ENCODE results near the gene FOXD3.

The FOXD3 gene

GRCh38 chr1:63326106-63326472 is 3.7 kb downstream of the FOXD3 start:
- Histone ChIP-seq H3K4me1 (ENCODE audit: low read length) (no peaks in the 10 kb centered on the region), H3F3A (ENCODE audit: insufficient read depth, low read length) (no peaks in the 10 kb centered on the region), H3K79me2 (ENCODE audit: low read length) (no peaks in the 10 kb centered on the region), H3K27ac (ENCODE audit: low read length) (no peak overlapping the region), H3K9ac (ENCODE audit: low read length) (no peak overlapping the region), H3K4me2 (ENCODE audit: low read depth, low read length) (no peak overlapping the region), H4K20me1 (ENCODE audit: insufficient read depth, low read length) (no peaks in the 10 kb centered on the region), H3K4me3 (ENCODE audit: low read length) (no peak overlapping the region), H2AFZ (ENCODE audit: low read length) (no peak overlapping the region), H3K9me3 (replicated peaks; ENCODE audit: insufficient read depth, low read length) (no peaks in the 10 kb centered on the region), H3K36me3 (replicated peaks; ENCODE audit: insufficient read depth, low read length) (no peaks in the 10 kb centered on the region), H3K9me2 (replicated peaks; ENCODE audit: insufficient read depth, low read length) (no peaks in the 10 kb centered on the region), H3K27me3 (replicated peaks; ENCODE audit: insufficient read depth, low read length) (no peaks in the 10 kb centered on the region)
- TF ChIP-seq EZH2 (optimal IDR thresholded peaks at IDR 0.05; ENCODE audit: low read depth, low read length) = no peak
- no peak for TF ChIP-seq CTCF (IDR thresholded peaks at IDR 0.05; ENCODE audit: low read length)
- TF ChIP-seq EZH2phosphoT487 (IDR thresholded peaks at IDR 0.05; ENCODE audit: low read length) = no peak
- no peak for DNase-seq

- no peaks in the 10 kb centered on the region for H3K9me3 ChIP-seq (replicated peaks; ENCODE audit: insufficient read depth, low read length)
- H4K20me1 ChIP-seq (ENCODE audit: insufficient read depth, low read length) = no peaks in the 10 kb centered on the region
- no peaks in the 10 kb centered on the region for H3K4me1 ChIP-seq (ENCODE audit: low read length)
- peak overlapping the region; percentile 79; the same call in 1 of the 2 replicates for H3K4me2 ChIP-seq (ENCODE audit: low read depth, low read length)
- H3K36me3 ChIP-seq (replicated peaks; ENCODE audit: insufficient read depth, low read length) = no peaks in the 10 kb centered on the region
- H3K79me2 ChIP-seq (ENCODE audit: low read length) = no peaks in the 10 kb centered on the region
- no peak overlapping the region for H3K27ac ChIP-seq (ENCODE audit: low read length)
- H3K9me2 ChIP-seq (replicated peaks; ENCODE audit: insufficient read depth, low read length) = no peaks in the 10 kb centered on the region
- no peak for DNase-seq
- H2AFZ ChIP-seq (ENCODE audit: low read length) = peak overlapping the region; percentile 69; the same call in 1 of the 2 replicates
- TF ChIP-seq EZH2phosphoT487 (IDR thresholded peaks at IDR 0.05; ENCODE audit: low read length) (no peak), CTCF (IDR thresholded peaks at IDR 0.05; ENCODE audit: low read length) (no peak), EZH2 (optimal IDR thresholded peaks at IDR 0.05; ENCODE audit: low read depth, low read length) (no peak)
- no peak overlapping the region for H3K9ac ChIP-seq (ENCODE audit: low read length)
- no peaks in the 10 kb centered on the region for H3K27me3 ChIP-seq (replicated peaks; ENCODE audit: insufficient read depth, low read length)
- H3K4me3 ChIP-seq (ENCODE audit: low read length) = peak overlapping the region; percentile 24; the same call in 1 of the 2 replicates
- no peaks in the 10 kb centered on the region for H3F3A ChIP-seq (ENCODE audit: insufficient read depth, low read length)
These were observed 4.4 kb downstream of the FOXD3 start for GRCh38 chr1:63326473-63327380.

DNA sequence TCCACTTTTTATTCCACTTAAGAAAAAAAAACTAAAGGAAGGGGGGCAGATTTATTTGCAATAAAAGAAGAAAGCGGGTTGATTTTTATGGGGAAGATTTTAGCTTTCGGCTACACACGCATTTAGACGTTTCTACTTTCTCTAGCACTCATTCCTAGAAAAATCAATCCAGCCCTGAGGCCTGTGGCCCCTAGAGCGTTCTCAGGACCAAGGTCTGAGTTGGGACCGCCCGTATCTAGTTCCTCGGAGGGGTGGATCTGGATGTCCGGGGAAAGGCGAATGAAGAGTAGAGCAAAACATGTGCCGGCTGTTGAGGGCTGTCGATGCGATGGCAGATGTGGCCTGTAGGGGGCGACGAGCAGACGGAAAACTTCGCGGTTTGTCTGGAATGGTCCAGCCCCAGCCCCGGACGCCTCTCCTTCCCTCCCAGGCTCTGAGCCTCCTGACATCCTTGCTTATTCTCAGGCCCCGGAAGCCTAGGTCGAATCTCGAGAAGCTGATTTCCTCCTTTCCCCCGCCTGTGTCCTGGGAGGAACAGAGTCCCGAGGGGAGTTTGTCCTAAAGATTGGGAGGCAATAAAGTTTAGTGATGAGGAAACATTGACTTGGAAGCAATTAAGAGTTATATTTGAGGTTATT is 5.2 kb downstream of the FOXD3 start:
- peak overlapping the region; percentile 79 for H3K4me2 ChIP-seq (ENCODE audit: low read depth, low read length)
- peak; percentile 68 for DNase-seq
- no peaks in the 10 kb centered on the region for H3K9me2 ChIP-seq (replicated peaks; ENCODE audit: insufficient read depth, low read length)
- peak overlapping the region; percentile 69 for H2AFZ ChIP-seq (ENCODE audit: low read length)
- no peaks in the 10 kb centered on the region for H3K27me3 ChIP-seq (replicated peaks; ENCODE audit: insufficient read depth, low read length)
- H3F3A ChIP-seq (ENCODE audit: insufficient read depth, low read length) = no peaks in the 10 kb centered on the region
- peak overlapping the region; percentile 24; the same call in 1 of the 2 replicates for H3K4me3 ChIP-seq (ENCODE audit: low read length)
- no peak overlapping the region for H3K27ac ChIP-seq (ENCODE audit: low read length)
- H3K4me1 ChIP-seq (ENCODE audit: low read length) = no peaks in the 10 kb centered on the region
- H3K79me2 ChIP-seq (ENCODE audit: low read length) = no peaks in the 10 kb centered on the region
- H3K36me3 ChIP-seq (replicated peaks; ENCODE audit: insufficient read depth, low read length) = no peaks in the 10 kb centered on the region
- H3K9me3 ChIP-seq (replicated peaks; ENCODE audit: insufficient read depth, low read length) = no peaks in the 10 kb centered on the region
- H4K20me1 ChIP-seq (ENCODE audit: insufficient read depth, low read length) = no peaks in the 10 kb centered on the region
- TF ChIP-seq EZH2 (optimal IDR thresholded peaks at IDR 0.05; ENCODE audit: low read depth, low read length) = no peak
- TF ChIP-seq CTCF (IDR thresholded peaks at IDR 0.05; ENCODE audit: low read length) = peak; percentile 82
- no peak overlapping the region for H3K9ac ChIP-seq (ENCODE audit: low read length)

Data from MM.1S (cell line).